Kidney (tissue), 14 donors: ENCODE data around the gene SNX18. TPM values are rescaled to one million over a fixed set of nuclear protein-coding genes. Genes with fewer than 3 reads are reported as not detected.

Source experiments
- DNase-seq, 5 donors: peaks; one replicate each; pipeline ENCODE4 v3.0.0-alpha.2; 2013 to 2020
- FAIRE-seq: peaks from 2 replicates; lab custom pipeline; 2012; peaks lifted over from hg19 to GRCh38; lab: Jason Lieb, UNC
- H3K27ac ChIP-seq, 2 donors: one replicate each; pipeline ENCODE4 v1.7.0; 2013; ENCODE audit warnings: low read depth in 2 of 2, low read length in 2 of 2, inconsistent platforms in 1 of 2
- H3K27me3 ChIP-seq: one replicate; pipeline ENCODE4 v1.7.1; 2013; ENCODE audit warnings: low read length, inconsistent platforms; ENCODE audit not compliant: control insufficient read depth, insufficient read depth
- H3K36me3 ChIP-seq, 3 donors: one replicate each; pipeline versions ENCODE4 v1.7.0 to v1.7.1; 2013; ENCODE audit warnings: low read length in 3 of 3, control low read depth in 1 of 3, inconsistent platforms in 1 of 3; ENCODE audit not compliant: insufficient read depth in 3 of 3, control insufficient read depth in 2 of 3
- H3K4me1 ChIP-seq, 3 donors: one replicate each; pipeline versions ENCODE4 v1.7.0 to v1.7.1; 2013; ENCODE audit warnings: low read length in 3 of 3, inconsistent platforms in 1 of 3, low read depth in 1 of 3; ENCODE audit not compliant: control insufficient read depth in 2 of 3, insufficient read depth in 2 of 3
- H3K4me3 ChIP-seq, 3 donors: one replicate each; pipeline versions ENCODE4 v1.7.0 to v1.8.1; 2013; ENCODE audit warnings: low read length in 3 of 3, control low read depth in 1 of 3, inconsistent platforms in 1 of 3
- H3K9ac ChIP-seq, 3 donors: one replicate each; pipeline versions ENCODE4 v1.7.0 to v1.7.1; 2013; ENCODE audit warnings: low read length in 3 of 3, control low read depth in 1 of 3, inconsistent platforms in 1 of 3
- H3K9me3 ChIP-seq, 3 donors: one replicate each; pipeline versions ENCODE4 v1.7.0 to v1.7.1; 2013; ENCODE audit warnings: low read length in 3 of 3, control low read depth in 1 of 3, inconsistent platforms in 1 of 3; ENCODE audit not compliant: control insufficient read depth in 2 of 3, insufficient read depth in 1 of 3
- CTCF ChIP-seq: IDR thresholded peaks from 3 replicates; pipeline ENCODE4 v1.5.1; 2012; ENCODE audit warnings: mild to moderate bottlenecking, moderate library complexity, borderline replicate concordance; ENCODE audit not compliant: insufficient read depth; ENCODE audit errors: extremely low read depth
- intact Hi-C: fragments of 100-400 bp; cut with DNase I; formaldehyde crosslinking; loops from one replicate; pipeline ENCODE4 v1.11.1; 2022
- polyA plus RNA-seq: library from polyadenylated mRNA; stranded (reverse); fragments of 350-450 nt; fragmentation: Illumina TruSeq; extraction: RNeasy Lipid Tissue Mini Kit (QIAGEN cat#74804); gene quantifications from one replicate; pipeline ENCODE4 v1.2.3, GENCODE V29; 2014; ENCODE audit warnings: low read depth, low replicate concordance; ENCODE audit not compliant: insufficient read depth
- total RNA-seq: library from RNA; stranded (reverse); fragmentation: NEBNext Ultra II Directional; extraction: Animal tissue kit (Norgen Biotek cat#: 25700); gene quantifications from one replicate; pipeline ENCODE4 v1.2.1, GENCODE V29; 2021
- donor health status: control.
- donor health status: control.
- donor health status: control.
- donor health status: control.
- donor health status: control.
- donor health status: DM: yes; HTN: yes; CAD: no.
- donor health status: Normal renal cell carcinoma (clear cell type).

The SNX18 gene
- total and polyA plus RNA-seq, 2 donors from 2014 or later, result 10.4 to 40.5 TPM

- no peak overlapping the region for H3K9ac ChIP-seq
- peaks cover 0 to 5% (median 0%) of the 10 kb centered on the region in 3 donors for H3K9me3 ChIP-seq
- TF ChIP-seq CTCF, result no peak
- H3K4me1 ChIP-seq, result peaks cover 0 to 10% (median 5%) of the 10 kb centered on the region in 3 donors
- intact Hi-C loops, result no loop called here
- FAIRE-seq (no peak), DNase-seq (no peak)
- no peaks in the 10 kb centered on the region for H3K27me3 ChIP-seq
- H3K36me3 ChIP-seq, result no peaks in the 10 kb centered on the region
- H3K27ac ChIP-seq, result no peak overlapping the region
- H3K4me3 ChIP-seq, result no peak overlapping the region
These were observed 68.8 kb downstream of the SNX18 start for GRCh38 chr5:54586336-54586735.

- no peak overlapping the region for H3K9ac ChIP-seq
- intact Hi-C loops, result no loop called here
- no peak for FAIRE-seq
- no peak for DNase-seq
- no peak for TF ChIP-seq CTCF
- H3K4me3 ChIP-seq, result no peak overlapping the region
- no peak overlapping the region for H3K27ac ChIP-seq
- H3K4me1 ChIP-seq, result no peaks in the 10 kb centered on the region
- H3K27me3 ChIP-seq, result no peaks in the 10 kb centered on the region
- peaks cover 0 to 5% (median 0%) of the 10 kb centered on the region in 3 donors for H3K9me3 ChIP-seq
- no peaks in the 10 kb centered on the region for H3K36me3 ChIP-seq
These were observed 72.2 kb downstream of the SNX18 start for GRCh38 chr5:54589786-54590185.

- Histone ChIP-seq H3K9me3 (peaks cover 0 to 5% (median 0%) of the 10 kb centered on the region in 3 donors), H3K4me3 (no peak overlapping the region), H3K4me1 (no peaks in the 10 kb centered on the region), H3K9ac (no peak overlapping the region), H3K27me3 (no peaks in the 10 kb centered on the region), H3K36me3 (no peaks in the 10 kb centered on the region), H3K27ac (no peak overlapping the region)
- DNase-seq, result no peak
- intact Hi-C loops, result no loop called here
- no peak for TF ChIP-seq CTCF
- FAIRE-seq, result no peak
These were observed 73.3 kb downstream of the SNX18 start for GRCh38 chr5:54590824-54591223.

GRCh38 chr5:54593779-54594178, 76.2 kb downstream of the SNX18 start:
- Histone ChIP-seq H3K27ac (no peak overlapping the region), H3K4me1 (no peaks in the 10 kb centered on the region), H3K27me3 (no peaks in the 10 kb centered on the region), H3K9ac (no peak overlapping the region), H3K4me3 (no peak overlapping the region), H3K36me3 (no peaks in the 10 kb centered on the region), H3K9me3 (peaks cover 0 to 5% (median 0%) of the 10 kb centered on the region in 3 donors)
- intact Hi-C loops, result no loop called here
- DNase-seq, result no peak
- TF ChIP-seq CTCF, result no peak
- no peak for FAIRE-seq
